Kidney (tissue), 14 donors: ENCODE data around the gene EDDM3A. TPM values are rescaled to one million over a fixed set of nuclear protein-coding genes. Genes with fewer than 3 reads are reported as not detected.

Experiments used
- DNase-seq, 5 donors: peaks; one replicate each; pipeline ENCODE4 v3.0.0-alpha.2; 2013 to 2020
- FAIRE-seq: peaks from 2 replicates; lab custom pipeline; 2012; peaks lifted over from hg19 to GRCh38; lab: Jason Lieb, UNC
- H3K27ac ChIP-seq, 2 donors: one replicate each; pipeline ENCODE4 v1.7.0; 2013; ENCODE audit warnings: low read depth in 2 of 2, low read length in 2 of 2, inconsistent platforms in 1 of 2
- H3K27me3 ChIP-seq: one replicate; pipeline ENCODE4 v1.7.1; 2013; ENCODE audit warnings: low read length, inconsistent platforms; ENCODE audit not compliant: control insufficient read depth, insufficient read depth
- H3K36me3 ChIP-seq, 3 donors: one replicate each; pipeline versions ENCODE4 v1.7.0 to v1.7.1; 2013; ENCODE audit warnings: low read length in 3 of 3, control low read depth in 1 of 3, inconsistent platforms in 1 of 3; ENCODE audit not compliant: insufficient read depth in 3 of 3, control insufficient read depth in 2 of 3
- H3K4me1 ChIP-seq, 3 donors: one replicate each; pipeline versions ENCODE4 v1.7.0 to v1.7.1; 2013; ENCODE audit warnings: low read length in 3 of 3, inconsistent platforms in 1 of 3, low read depth in 1 of 3; ENCODE audit not compliant: control insufficient read depth in 2 of 3, insufficient read depth in 2 of 3
- H3K4me3 ChIP-seq, 3 donors: one replicate each; pipeline versions ENCODE4 v1.7.0 to v1.8.1; 2013; ENCODE audit warnings: low read length in 3 of 3, control low read depth in 1 of 3, inconsistent platforms in 1 of 3
- H3K9ac ChIP-seq, 3 donors: one replicate each; pipeline versions ENCODE4 v1.7.0 to v1.7.1; 2013; ENCODE audit warnings: low read length in 3 of 3, control low read depth in 1 of 3, inconsistent platforms in 1 of 3
- H3K9me3 ChIP-seq, 3 donors: one replicate each; pipeline versions ENCODE4 v1.7.0 to v1.7.1; 2013; ENCODE audit warnings: low read length in 3 of 3, control low read depth in 1 of 3, inconsistent platforms in 1 of 3; ENCODE audit not compliant: control insufficient read depth in 2 of 3, insufficient read depth in 1 of 3
- intact Hi-C: fragments of 100-400 bp; cut with DNase I; formaldehyde crosslinking; loops from one replicate; pipeline ENCODE4 v1.11.1; 2022
- polyA plus RNA-seq: library from polyadenylated mRNA; stranded (reverse); fragments of 350-450 nt; fragmentation: Illumina TruSeq; extraction: RNeasy Lipid Tissue Mini Kit (QIAGEN cat#74804); gene quantifications from one replicate; pipeline ENCODE4 v1.2.3, GENCODE V29; 2014; ENCODE audit warnings: low read depth, low replicate concordance; ENCODE audit not compliant: insufficient read depth
- total RNA-seq: library from RNA; stranded (reverse); fragmentation: NEBNext Ultra II Directional; extraction: Animal tissue kit (Norgen Biotek cat#: 25700); gene quantifications from one replicate; pipeline ENCODE4 v1.2.1, GENCODE V29; 2021
- TF ChIP-seq, protein P1 (sequence below): IDR thresholded peaks from 3 replicates; pipeline ENCODE4 v1.5.1; 2012; ENCODE audit warnings: mild to moderate bottlenecking, moderate library complexity, borderline replicate concordance; ENCODE audit not compliant: insufficient read depth; ENCODE audit errors: extremely low read depth
- donor health status: control.
- donor health status: control.
- donor health status: control.
- donor health status: control.
- donor health status: control.
- donor health status: DM: yes; HTN: yes; CAD: no.
- donor health status: Normal renal cell carcinoma (clear cell type).

Gene EDDM3A
- total and polyA plus RNA-seq, 2 donors from 2014 or later, result 1.8 TPM; not detected in 1

DNA sequence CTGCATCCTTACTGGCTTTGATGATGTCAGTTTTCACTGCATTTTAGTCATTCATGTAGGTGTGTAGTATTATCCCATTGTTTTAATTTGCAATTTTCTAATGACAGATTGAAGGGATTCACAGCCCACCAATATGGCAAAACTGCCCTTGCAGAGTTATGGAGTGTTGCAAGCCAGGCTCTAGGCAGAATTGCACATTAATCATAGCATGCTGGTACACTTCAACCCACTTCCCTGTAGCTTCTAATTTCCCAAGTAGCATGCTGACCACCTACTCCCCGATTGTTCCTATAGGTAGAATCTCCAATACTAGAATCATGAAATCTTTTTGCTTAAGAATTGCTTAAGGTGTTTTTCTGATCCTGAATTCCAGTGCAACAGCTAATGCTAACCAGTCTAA lies 30.2 kb downstream of the EDDM3A start:
- Histone ChIP-seq H3K27me3 (no peaks in the 10 kb centered on the region), H3K36me3 (no peaks in the 10 kb centered on the region), H3K9ac (no peak overlapping the region), H3K4me1 (no peaks in the 10 kb centered on the region), H3K4me3 (no peak overlapping the region), H3K9me3 (no peaks in the 10 kb centered on the region), H3K27ac (no peak overlapping the region)
- intact Hi-C loops, result no loop called here
- TF ChIP-seq, protein P1, sequence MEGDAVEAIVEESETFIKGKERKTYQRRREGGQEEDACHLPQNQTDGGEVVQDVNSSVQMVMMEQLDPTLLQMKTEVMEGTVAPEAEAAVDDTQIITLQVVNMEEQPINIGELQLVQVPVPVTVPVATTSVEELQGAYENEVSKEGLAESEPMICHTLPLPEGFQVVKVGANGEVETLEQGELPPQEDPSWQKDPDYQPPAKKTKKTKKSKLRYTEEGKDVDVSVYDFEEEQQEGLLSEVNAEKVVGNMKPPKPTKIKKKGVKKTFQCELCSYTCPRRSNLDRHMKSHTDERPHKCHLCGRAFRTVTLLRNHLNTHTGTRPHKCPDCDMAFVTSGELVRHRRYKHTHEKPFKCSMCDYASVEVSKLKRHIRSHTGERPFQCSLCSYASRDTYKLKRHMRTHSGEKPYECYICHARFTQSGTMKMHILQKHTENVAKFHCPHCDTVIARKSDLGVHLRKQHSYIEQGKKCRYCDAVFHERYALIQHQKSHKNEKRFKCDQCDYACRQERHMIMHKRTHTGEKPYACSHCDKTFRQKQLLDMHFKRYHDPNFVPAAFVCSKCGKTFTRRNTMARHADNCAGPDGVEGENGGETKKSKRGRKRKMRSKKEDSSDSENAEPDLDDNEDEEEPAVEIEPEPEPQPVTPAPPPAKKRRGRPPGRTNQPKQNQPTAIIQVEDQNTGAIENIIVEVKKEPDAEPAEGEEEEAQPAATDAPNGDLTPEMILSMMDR, result no peak
- no peak for FAIRE-seq
- DNase-seq, result no peak

DNA sequence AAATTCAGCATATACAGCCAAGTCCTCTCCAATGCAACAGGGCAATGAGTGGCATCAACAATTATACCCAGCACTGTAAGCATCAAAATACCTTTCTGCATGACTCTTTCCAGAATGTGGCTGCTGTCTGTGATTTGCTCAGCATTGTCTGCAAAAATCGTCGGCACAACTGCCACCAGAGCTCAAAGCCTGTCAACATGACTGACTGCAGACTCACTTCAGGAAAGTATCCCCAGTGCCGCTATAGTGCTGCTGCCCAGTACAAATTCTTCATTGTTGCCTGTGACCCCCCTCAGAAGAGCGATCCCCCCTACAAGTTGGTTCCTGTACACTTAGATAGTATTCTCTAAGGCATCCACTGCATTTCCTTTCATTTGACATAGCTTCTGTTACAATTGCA lies 36.1 kb downstream of the EDDM3A start:
- TF ChIP-seq, protein P1, result no peak
- Histone ChIP-seq H3K4me3 (peak overlapping the region; percentile 17 to 40 (median 33)), H3K9ac (no peak overlapping the region), H3K9me3 (no peaks in the 10 kb centered on the region), H3K27me3 (no peaks in the 10 kb centered on the region), H3K27ac (peak overlapping the region in 1 of 2 donors; percentile 17), H3K4me1 (peaks cover 2 to 7% (median 4%) of the 10 kb centered on the region in 3 donors), H3K36me3 (no peaks in the 10 kb centered on the region)
- intact Hi-C loops, result no loop called here
- FAIRE-seq (no peak), DNase-seq (peak in 3 of 5 donors; percentile 14 to 41 (median 23))

DNA sequence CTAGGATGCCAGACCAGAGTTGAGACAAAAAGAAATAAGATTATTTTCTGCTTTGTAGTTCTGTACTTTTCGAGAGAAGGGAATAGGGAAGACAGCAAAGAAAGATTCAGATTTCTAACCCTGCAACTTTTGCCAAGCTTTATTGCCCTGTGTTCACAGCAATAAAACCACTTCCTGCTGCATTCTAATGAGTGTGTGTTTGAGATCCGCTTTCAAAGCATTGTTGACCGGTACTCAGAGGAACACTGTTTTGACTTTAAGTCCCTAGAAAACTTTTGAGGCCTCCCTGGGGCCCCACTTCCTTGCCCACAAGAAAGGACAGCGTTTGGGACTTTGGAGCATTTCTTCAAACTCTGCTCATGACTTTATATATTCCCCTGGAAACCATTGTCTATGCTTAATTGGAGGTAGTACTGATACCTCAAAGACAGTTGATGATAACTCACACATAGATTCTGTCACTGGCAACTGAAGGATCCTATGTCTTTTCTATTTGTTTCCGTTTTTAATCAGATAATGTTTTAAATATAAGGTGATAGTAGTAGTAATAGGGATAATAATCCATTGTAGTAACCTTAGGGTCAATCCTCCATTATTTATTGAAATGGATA lies 36.7 kb downstream of the EDDM3A start:
- Histone ChIP-seq H3K4me3 (peak overlapping the region in 2 of 3 donors; percentile 17 to 33), H3K9ac (no peak overlapping the region), H3K9me3 (no peaks in the 10 kb centered on the region), H3K27me3 (no peaks in the 10 kb centered on the region), H3K27ac (peak overlapping the region in 1 of 2 donors; percentile 17), H3K4me1 (peaks cover 2 to 7% (median 4%) of the 10 kb centered on the region in 3 donors), H3K36me3 (no peaks in the 10 kb centered on the region)
- intact Hi-C loops, result no loop called here
- DNase-seq (peak in 3 of 5 donors; percentile 17 to 79 (median 71)), FAIRE-seq (no peak)
- TF ChIP-seq, protein P1, result no peak
